HepG2 (cell line): ENCODE results near the gene LYSMD2.

Experiments
- CBFB ChIP-seq: sonication (generic); formaldehyde crosslinking; IDR thresholded peaks from 2 replicates; pipeline ENCODE4 v1.4.0; 2020; ENCODE audit warnings: missing genetic modification reagents
- CTCF ChIP-seq: sonication (generic); formaldehyde crosslinking; IDR thresholded peaks from 2 replicates; pipeline ENCODE4 v1.5.0; 2020; ENCODE audit warnings: mild to moderate bottlenecking, missing genetic modification reagents, moderate library complexity
- EP300 ChIP-seq, 3 experiments: sonication (generic) in 1 of 3; formaldehyde crosslinking in 1 of 3; IDR thresholded peaks; 2 replicates each; pipeline versions ENCODE4 v1.5.1 to v1.6.1; 2011 to 2020; ENCODE audit warnings: low read depth in 2 of 3, low read length in 2 of 3, borderline replicate concordance in 1 of 3, improper control_type of control experiment in 1 of 3, mild to moderate bottlenecking in 1 of 3, missing genetic modification reagents in 1 of 3, moderate library complexity in 1 of 3
- GABPA ChIP-seq, 2 experiments: IDR thresholded peaks; 2 replicates each; pipeline ENCODE4 v1.6.1; 2011 to 2016; ENCODE audit warnings: low read depth in 2 of 2, low read length in 1 of 2, missing biosample characterization in 1 of 2, missing genetic modification characterization in 1 of 2
- HOXD1 ChIP-seq: sonication (generic); formaldehyde crosslinking; IDR thresholded peaks from 2 replicates; pipeline ENCODE4 v1.5.0; 2020; ENCODE audit warnings: missing genetic modification reagents
- KAT7 ChIP-seq: IDR thresholded peaks from 2 replicates; pipeline ENCODE4 v1.6.1; 2018; ENCODE audit warnings: borderline replicate concordance, missing compliant biosample characterization
- POLR2A ChIP-seq, 2 experiments: IDR thresholded peaks; 2 replicates each; pipeline ENCODE4 v1.6.1; 2011; ENCODE audit warnings: low read depth in 2 of 2, low read length in 2 of 2, mild to moderate bottlenecking in 1 of 2, moderate library complexity in 1 of 2; ENCODE audit not compliant: insufficient read depth in 1 of 2
- PRDM15 ChIP-seq: sonication (generic); formaldehyde crosslinking; IDR thresholded peaks from 2 replicates; pipeline ENCODE4 v1.4.0; 2020; ENCODE audit warnings: missing genetic modification reagents
- REST ChIP-seq, 2 experiments: IDR thresholded peaks; 2 replicates each; pipeline ENCODE4 v1.6.1; 2011 to 2012; ENCODE audit warnings: low read length in 2 of 2, borderline replicate concordance in 1 of 2, low read depth in 1 of 2, mild to moderate bottlenecking in 1 of 2, moderate library complexity in 1 of 2
- SATB2 ChIP-seq: sonication (generic); formaldehyde crosslinking; IDR thresholded peaks from 2 replicates; pipeline ENCODE4 v1.5.0; 2020; ENCODE audit warnings: missing genetic modification reagents
- ZFP1 ChIP-seq: IDR thresholded peaks from 2 replicates; pipeline ENCODE4 v1.6.1; 2016
- ZNF407 ChIP-seq: sonication (generic); formaldehyde crosslinking; IDR thresholded peaks from one replicate; pipeline ENCODE4 v1.5.1; 2020; ENCODE audit warnings: mild to moderate bottlenecking, missing genetic modification reagents; ENCODE audit errors: not compliant biosample characterization
- ZSCAN29 ChIP-seq: sonication (generic); formaldehyde crosslinking; conservative IDR thresholded peaks from 2 replicates; pipeline ENCODE4 v1.4.0; 2020; ENCODE audit warnings: mild to moderate bottlenecking, missing genetic modification reagents

- no peak for TF ChIP-seq ZSCAN29
- no peak for TF ChIP-seq CBFB (CRISPR knock-in tag)
- no peak for TF ChIP-seq GABPA (IDR thresholded peaks at IDR 0.05; ENCODE audit: low read depth, low read length)
- TF ChIP-seq GABPA (CRISPR knock-in tag; IDR thresholded peaks at IDR 0.05; ENCODE audit: low read depth) = no peak
- TF ChIP-seq REST (IDR thresholded peaks at IDR 0.05; ENCODE audit: borderline replicate concordance in 1 of 2, low read depth in 1 of 2, low read length in 2 of 2) = no peak
- TF ChIP-seq EP300 (IDR thresholded peaks at IDR 0.05; ENCODE audit: low read depth in 2 of 2, low read length in 2 of 2) = no peak
- no peak for TF ChIP-seq EP300 (CRISPR knock-in tag; IDR thresholded peaks at IDR 0.05; ENCODE audit: borderline replicate concordance)
- TF ChIP-seq KAT7 (CRISPR knock-in tag) = no peak
- TF ChIP-seq CTCF = no peak
- TF ChIP-seq PRDM15 (CRISPR knock-in tag) = no peak
- TF ChIP-seq HOXD1 = no peak
- TF ChIP-seq ZNF407 (CRISPR knock-in tag) = no peak
- TF ChIP-seq ZFP1 (CRISPR knock-in tag) = no peak
- TF ChIP-seq POLR2A (IDR thresholded peaks at IDR 0.05; ENCODE audit: insufficient read depth in 1 of 2, low read depth in 2 of 2, low read length in 2 of 2) = no peak
- no peak for TF ChIP-seq SATB2 (CRISPR knock-in tag)
Observed at GRCh38 chr15:51678096-51678495, 59.4 kb downstream of the LYSMD2 start.
